A375 (cell line): ENCODE measurements around the gene LGI4. TPM values are rescaled to one million over a fixed set of nuclear protein-coding genes. Genes with fewer than 3 reads are reported as not detected.

Experiments
- small RNA-seq: library from RNA; depleted of rRNA; stranded (forward); fragments of <200 nt; gene quantifications from one replicate; pipeline ENCODE3, GENCODE V24; 2014
- total RNA-seq: library from RNA; depleted of rRNA; stranded (reverse); fragments of >200 nt; shearing (Covaris generic); gene quantifications from 2 replicates; pipeline ENCODE4 v1.2.3, GENCODE V29; 2014; rRNA removed

The LGI4 gene
- 0.64 and 3.0 TPM in 2 replicates for total RNA-seq

DNA sequence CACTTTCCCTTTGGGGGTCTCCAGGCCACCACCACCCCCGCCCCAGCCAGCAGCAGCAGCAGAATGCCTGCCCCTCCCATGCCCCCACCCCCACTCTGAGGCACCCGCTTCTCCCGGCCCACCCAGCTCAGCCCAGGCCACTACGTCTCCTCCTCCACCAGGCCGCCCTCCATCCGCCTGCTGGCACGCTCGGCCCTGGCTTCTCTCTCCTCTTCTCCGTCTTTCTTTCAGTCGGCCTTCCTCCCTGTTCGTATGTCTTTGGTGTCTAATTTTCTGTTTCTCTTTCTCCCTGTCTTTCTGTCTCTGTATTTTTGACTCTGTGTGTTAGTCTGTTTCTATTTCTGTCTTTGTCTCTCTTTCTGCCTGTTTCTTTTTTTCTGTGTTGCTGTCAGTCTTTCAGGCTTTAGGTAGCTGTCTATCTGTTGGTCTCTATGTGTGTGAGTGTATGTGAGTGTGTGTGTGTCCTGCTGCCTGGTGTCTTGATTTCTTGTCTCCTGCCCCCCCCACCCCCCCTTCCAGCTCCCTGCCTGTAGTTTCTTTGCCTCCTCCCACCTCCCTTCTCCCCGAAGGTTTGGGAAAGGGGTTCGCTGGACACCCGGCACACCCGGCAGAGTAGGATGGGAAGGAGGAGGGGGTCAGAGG is at the start of gene LGI4:
TSS of gene LGI4 (minus strand) at position 459 of the 642 bp plus-strand sequence. CDS start at position 80, 379 bp downstream.

GRCh38 chr19:35154525-35155406 is 19.9 kb upstream of the LGI4 start, which contains the start of gene FXYD5:
FXYD5 (plus strand) TSS chr19:35154735; CDS start chr19:35155551, 816 bp downstream.

GRCh38 chr19:35143231-35143715 is 8.4 kb upstream of the LGI4 start, which contains the start of gene FXYD7:
FXYD7 (plus strand) TSS chr19:35143255; CDS start chr19:35143334, 79 bp downstream.

GRCh38 chr19:35138305-35138892 is 3.5 kb upstream of the LGI4 start, which contains the start of gene FXYD1:
FXYD1 (plus strand) TSS chr19:35138824; CDS start chr19:35140080, 1,256 bp downstream.

GRCh38 chr19:35115177-35115951 is 19.5 kb downstream of the LGI4 start, which contains the start of gene FXYD3:
FXYD3 (plus strand) TSS chr19:35115823; CDS start chr19:35119377, 3,554 bp downstream.

Small RNAs within 50 kb of the gene (small RNA-seq; reads per million reads assigned to genes)
- gene AC020907.2, result not detected

Other genes starting within 250 kb of the LGI4 start
- gene ZNF30, start 208.2 kb downstream of the LGI4 start, total RNA-seq, result 2.5 and 2.7 TPM in 2 replicates
- gene ZNF792, start 170.8 kb downstream of the LGI4 start, total RNA-seq, result 1.6 and 1.9 TPM in 2 replicates
- 39.6 and 45.2 TPM in 2 replicates for gene GRAMD1A, start 134.7 kb downstream of the LGI4 start, total RNA-seq
- gene SCN1B, start 104.6 kb downstream of the LGI4 start, total RNA-seq, result 5.4 and 5.7 TPM in 2 replicates
- gene HPN, start 93.3 kb downstream of the LGI4 start, total RNA-seq, result not detected in 2 replicates
- 49.6 and 65.0 TPM in 2 replicates for gene FXYD3, start 19.2 kb downstream of the LGI4 start, total RNA-seq
- gene FXYD1, start 3.8 kb upstream of the LGI4 start, total RNA-seq, result 0.56 TPM in 1 of 2 replicates, not detected in the other
- 0.26 and 2.1 TPM in 2 replicates for gene FXYD7, start 8.2 kb upstream of the LGI4 start, total RNA-seq
- gene FXYD5, start 19.7 kb upstream of the LGI4 start, total RNA-seq, result 143 and 156 TPM in 2 replicates
- not detected in 2 replicates for gene FAM187B, start 93.7 kb upstream of the LGI4 start, total RNA-seq
- 3.6 and 4.5 TPM in 2 replicates for gene LSR, start 113.9 kb upstream of the LGI4 start, total RNA-seq
- 160 and 166 TPM in 2 replicates for gene USF2, start 133.9 kb upstream of the LGI4 start, total RNA-seq
- 1.2 TPM in 1 of 2 replicates, not detected in the other for gene HAMP, start 147.5 kb upstream of the LGI4 start, total RNA-seq
- 1.3 TPM in 1 of 2 replicates, not detected in the other for gene MAG, start 157.1 kb upstream of the LGI4 start, total RNA-seq
- gene CD22, start 194.1 kb upstream of the LGI4 start, total RNA-seq, result 8.2 and 11.6 TPM in 2 replicates
- gene FFAR1, start 212.8 kb upstream of the LGI4 start, total RNA-seq, result 0.16 TPM in 1 of 2 replicates, not detected in the other
- not detected in 2 replicates for gene FFAR3, start 223.4 kb upstream of the LGI4 start, total RNA-seq
- not detected in 2 replicates for gene GPR42, start 236.0 kb upstream of the LGI4 start, total RNA-seq